RWPE2 (cell line): ENCODE measurements around the gene DMAC2.
"Not testable (repeated sequence)": the region's sequence is repeated elsewhere in the genome, so short reads cannot be mapped to it uniquely, and the experiment has no call there.

Experiments used
- ATAC-seq: fragments of 200-7000 bp; cut with Tn5 transposase; 3 replicates; pipeline ENCODE4 v1.9.1; 2021; ENCODE audit warnings: low read depth
- DNase-seq: peaks from one replicate; pipeline ENCODE4 v3.0.0-alpha.2; 2020; ENCODE audit warnings: low spot score
- H3K27ac ChIP-seq: fragments of 450-650 bp; 2 replicates; pipeline ENCODE4 v1.5.1; 2017; ENCODE audit warnings: mild to moderate bottlenecking; ENCODE audit not compliant: poor library complexity, severe bottlenecking
- H3K27me3 ChIP-seq: fragments of 250-450 bp; sonication (Bioruptor Pico); 2 replicates; pipeline ENCODE4 v1.5.1; 2021; ENCODE audit warnings: mild to moderate bottlenecking, moderate library complexity; ENCODE audit not compliant: insufficient read depth, poor library complexity, severe bottlenecking
- H3K36me3 ChIP-seq: fragments of 250-450 bp; sonication (Bioruptor Pico); 2 replicates; pipeline ENCODE4 v1.5.1; 2020; ENCODE audit warnings: low read depth, mild to moderate bottlenecking, moderate library complexity
- H3K4me1 ChIP-seq: fragments of 250-450 bp; sonication (Bioruptor Pico); 2 replicates; pipeline ENCODE4 v1.5.1; 2021; ENCODE audit warnings: mild to moderate bottlenecking, moderate library complexity; ENCODE audit not compliant: insufficient read depth, poor library complexity, severe bottlenecking
- H3K4me3 ChIP-seq: fragments of 250-450 bp; sonication (Bioruptor Pico); 2 replicates; pipeline ENCODE4 v1.5.1; 2021; ENCODE audit warnings: mild to moderate bottlenecking, moderate library complexity; ENCODE audit not compliant: severe bottlenecking
- H3K9me3 ChIP-seq: fragments of 250-450 bp; sonication (Bioruptor Pico); 2 replicates; pipeline ENCODE4 v1.5.1; 2021; ENCODE audit warnings: mild to moderate bottlenecking, moderate library complexity; ENCODE audit not compliant: severe bottlenecking
- CTCF ChIP-seq: fragments of 450-650 bp; IDR thresholded peaks from one replicate; pipeline ENCODE4 v1.5.1; 2017; ENCODE audit warnings: mild to moderate bottlenecking, moderate library complexity; ENCODE audit not compliant: poor library complexity, severe bottlenecking

Gene DMAC2

GRCh38 chr19:41395355-41395754, 44.4 kb downstream of the DMAC2 start:
- no peak for DNase-seq

GRCh38 chr19:41392775-41393174, 46.9 kb downstream of the DMAC2 start:
- TF ChIP-seq CTCF: no peak
- peaks cover 22% of the 10 kb centered on the region for H3K36me3 ChIP-seq
- H3K9me3 ChIP-seq: no peaks in the 10 kb centered on the region
- H3K27me3 ChIP-seq: no peaks in the 10 kb centered on the region
- ATAC-seq: no peak
- H3K4me3 ChIP-seq: no peak overlapping the region
- no peak overlapping the region for H3K27ac ChIP-seq
- no peak for DNase-seq
- no peaks in the 10 kb centered on the region for H3K4me1 ChIP-seq

More at GRCh38 chr19:41395355-41395754, 44.4 kb downstream of the DMAC2 start:
- no peak for ATAC-seq
- H3K4me1 ChIP-seq: peaks cover 3% of the 10 kb centered on the region
- no peak overlapping the region for H3K27ac ChIP-seq
- peaks cover 14% of the 10 kb centered on the region for H3K36me3 ChIP-seq
- no peak overlapping the region for H3K4me3 ChIP-seq
- no peaks in the 10 kb centered on the region for H3K27me3 ChIP-seq
- no peaks in the 10 kb centered on the region for H3K9me3 ChIP-seq
- no peak for TF ChIP-seq CTCF

- no peak for TF ChIP-seq CTCF
- H3K36me3 ChIP-seq: peaks cover 22% of the 10 kb centered on the region
- ATAC-seq (no peak), DNase-seq (no peak)
- no peak overlapping the region for H3K4me3 ChIP-seq
- no peaks in the 10 kb centered on the region for H3K9me3 ChIP-seq
- no peaks in the 10 kb centered on the region for H3K27me3 ChIP-seq
- H3K27ac ChIP-seq: no peak overlapping the region
- H3K4me1 ChIP-seq: peaks cover under 1% of the 10 kb centered on the region
Observed at GRCh38 chr19:41391618-41392017, 48.1 kb downstream of the DMAC2 start.

- Histone ChIP-seq H3K9me3 (no peaks in the 10 kb centered on the region), H3K4me1 (peaks cover 8% of the 10 kb centered on the region), H3K27ac (peak overlapping the region; percentile 21), H3K4me3 (no peak overlapping the region), H3K36me3 (peaks cover 19% of the 10 kb centered on the region), H3K27me3 (no peaks in the 10 kb centered on the region)
- TF ChIP-seq CTCF: no peak
- ATAC-seq (peak; percentile 60), DNase-seq (no peak)
Observed at GRCh38 chr19:41386442-41386841, 53.3 kb downstream of the DMAC2 start.

- H3K27ac ChIP-seq: no peak overlapping the region
- no peak for DNase-seq
- TF ChIP-seq CTCF: no peak
Observed at GRCh38 chr19:41384351-41384750, 55.4 kb downstream of the DMAC2 start.

GRCh38 chr19:41381536-41381935, 58.2 kb downstream of the DMAC2 start:
- H3K9me3 ChIP-seq, ATAC-seq, DNase-seq: not testable (repeated sequence)

More at GRCh38 chr19:41384351-41384750, 55.4 kb downstream of the DMAC2 start:
- Histone ChIP-seq H3K4me1 (peaks cover 12% of the 10 kb centered on the region), H3K9me3 (no peaks in the 10 kb centered on the region), H3K4me3 (no peak overlapping the region), H3K36me3 (peaks cover 5% of the 10 kb centered on the region; the same call in 1 of the 2 replicates), H3K27me3 (no peaks in the 10 kb centered on the region)
- ATAC-seq: no peak

More at GRCh38 chr19:41381536-41381935, 58.2 kb downstream of the DMAC2 start:
- peaks cover 10% of the 10 kb centered on the region for H3K4me1 ChIP-seq
- H3K27ac ChIP-seq, H3K4me3 ChIP-seq, H3K27me3 ChIP-seq, H3K36me3 ChIP-seq: not testable (repeated sequence)
